Mesendoderm (in vitro differentiated cells): ENCODE measurements around the gene FMO5.
"Not testable (repeated sequence)": the region's sequence is repeated elsewhere in the genome, so short reads cannot be mapped to it uniquely, and the experiment has no call there.

Experiments
- DNase-seq: peaks from one replicate; pipeline ENCODE4 v3.0.0; 2013
- H2AK5ac ChIP-seq: 2 replicates; pipeline ENCODE4 v1.6.1; 2013; ENCODE audit warnings: low read length, inconsistent platforms
- H2BK120ac ChIP-seq: 2 replicates; pipeline ENCODE4 v1.6.1; 2013; ENCODE audit warnings: low read depth, mild to moderate bottlenecking, low read length, moderate library complexity, mixed read lengths
- H2BK15ac ChIP-seq: replicated peaks from 2 replicates; pipeline ENCODE4 v1.6.1; 2013; ENCODE audit warnings: low read depth, mild to moderate bottlenecking, moderate library complexity
- H2BK5ac ChIP-seq: 2 replicates; pipeline ENCODE4 v1.6.1; 2013; ENCODE audit warnings: low read length, inconsistent platforms
- H3K18ac ChIP-seq: 2 replicates; pipeline ENCODE4 v1.6.1; 2013; ENCODE audit warnings: mild to moderate bottlenecking, low read length, mixed read lengths
- H3K23ac ChIP-seq: one replicate; pipeline ENCODE4 v1.6.1; 2013; ENCODE audit warnings: low read length
- H3K27ac ChIP-seq: 2 replicates; pipeline ENCODE4 v1.5.1; 2013; ENCODE audit warnings: low read depth, mild to moderate bottlenecking, inconsistent platforms, low read length, moderate library complexity
- H3K27me3 ChIP-seq: 2 replicates; pipeline ENCODE4 v1.6.1; 2013; ENCODE audit warnings: low read length, control low read depth, mild to moderate bottlenecking, inconsistent platforms; ENCODE audit not compliant: insufficient read depth, poor library complexity
- H3K36me3 ChIP-seq: 2 replicates; pipeline ENCODE4 v1.6.1; 2013; ENCODE audit warnings: low read length, inconsistent platforms; ENCODE audit not compliant: control insufficient read depth, insufficient read depth
- H3K4ac ChIP-seq: one replicate; pipeline ENCODE4 v1.6.1; 2013; ENCODE audit warnings: low read depth, mild to moderate bottlenecking, low read length, moderate library complexity
- H3K4me1 ChIP-seq: 2 replicates; pipeline ENCODE4 v1.6.1; 2013; ENCODE audit warnings: low read depth, low read length, inconsistent platforms; ENCODE audit not compliant: control insufficient read depth
- H3K4me2 ChIP-seq: 2 replicates; pipeline ENCODE4 v1.6.1; 2013; ENCODE audit warnings: low read length
- H3K4me3 ChIP-seq: 2 replicates; pipeline ENCODE4 v1.5.1; 2013; ENCODE audit warnings: mild to moderate bottlenecking, low read length
- H3K56ac ChIP-seq: one replicate; pipeline ENCODE4 v1.6.1; 2013; ENCODE audit warnings: low read length
- H3K79me1 ChIP-seq: 2 replicates; pipeline ENCODE4 v1.6.1; 2013; ENCODE audit warnings: low read length, inconsistent platforms
- H3K79me2 ChIP-seq: 2 replicates; pipeline ENCODE4 v1.6.1; 2013; ENCODE audit warnings: mild to moderate bottlenecking, low read length; ENCODE audit not compliant: control insufficient read depth, insufficient read depth
- H3K9ac ChIP-seq: 2 replicates; pipeline ENCODE4 v1.6.1; 2013; ENCODE audit warnings: low read length, inconsistent platforms
- H4K5ac ChIP-seq: one replicate; pipeline ENCODE4 v1.6.1; 2013; ENCODE audit warnings: low read length
- H4K8ac ChIP-seq: one replicate; pipeline ENCODE4 v1.6.1; 2013; ENCODE audit warnings: low read depth, mild to moderate bottlenecking, control low read depth, low read length, moderate library complexity
- WGBS: extraction: QIAGEN DNeasy Blood & Tissue Kit; methylation state at CpG from one replicate; pipeline ENCODE4 v1.1.7; 2013; ENCODE audit warnings: low lambda C conversion rate, missing lambda C conversion rate; ENCODE audit not compliant: insufficient coverage; ENCODE audit errors: extremely low coverage; 5-methylcytosine and 5-hydroxymethylcytosine counted together

Gene FMO5

GRCh38 chr1:147238053-147238902 lies 13.1 kb upstream of the FMO5 start:
- no peak overlapping the region for H3K18ac ChIP-seq
- no peak overlapping the region for H3K27ac ChIP-seq
- no peaks in the 10 kb centered on the region for H3K79me1 ChIP-seq
- DNase-seq: no peak
- no peak overlapping the region for H3K4me3 ChIP-seq
- no peaks in the 10 kb centered on the region for H3K36me3 ChIP-seq
- no CpG with 5 or more reads among the region's 3 CpGs for WGBS
- H3K79me2 ChIP-seq: peaks cover 1% of the 10 kb centered on the region
- H3K4me2 ChIP-seq: no peak overlapping the region
- H3K9ac ChIP-seq: no peak overlapping the region
- no peaks in the 10 kb centered on the region for H3K27me3 ChIP-seq
- no peak overlapping the region for H2BK15ac ChIP-seq
- H3K23ac ChIP-seq: no peak overlapping the region
- no peak overlapping the region for H2BK120ac ChIP-seq
- H2AK5ac ChIP-seq: no peak overlapping the region
- H3K4me1 ChIP-seq: no peaks in the 10 kb centered on the region
- no peak overlapping the region for H4K8ac ChIP-seq
- H2BK5ac ChIP-seq: no peak overlapping the region
- no peak overlapping the region for H3K56ac ChIP-seq
- H4K5ac ChIP-seq: no peak overlapping the region
- H3K4ac ChIP-seq: no peak overlapping the region

- Histone ChIP-seq H3K4me1 (no peaks in the 10 kb centered on the region), H4K8ac (no peak overlapping the region), H2BK15ac (no peak overlapping the region), H3K79me2 (no peaks in the 10 kb centered on the region), H2AK5ac (no peak overlapping the region), H2BK120ac (no peak overlapping the region), H3K9ac (no peak overlapping the region), H3K27me3 (no peaks in the 10 kb centered on the region), H3K56ac (no peak overlapping the region), H3K18ac (no peak overlapping the region), H3K36me3 (no peaks in the 10 kb centered on the region), H3K23ac (no peak overlapping the region), H3K4me3 (no peak overlapping the region), H3K4ac (no peak overlapping the region), H3K79me1 (no peaks in the 10 kb centered on the region), H3K4me2 (no peak overlapping the region), H2BK5ac (no peak overlapping the region), H3K27ac (no peak overlapping the region), H4K5ac (no peak overlapping the region)
- no peak for DNase-seq
- WGBS: no CpG with 5 or more reads among the region's 3 CpGs
Measured at GRCh38 chr1:147236959-147237791, 12.0 kb upstream of the FMO5 start.

- H3K79me2 ChIP-seq: no peaks in the 10 kb centered on the region
- H3K27ac ChIP-seq: no peak overlapping the region
- no peak overlapping the region for H2BK5ac ChIP-seq
- no peak overlapping the region for H4K5ac ChIP-seq
- H3K4me2 ChIP-seq: no peak overlapping the region
- no peak overlapping the region for H2BK120ac ChIP-seq
- no peak overlapping the region for H4K8ac ChIP-seq
- no peak overlapping the region for H2AK5ac ChIP-seq
- H2BK15ac ChIP-seq: no peak overlapping the region
- no peak for DNase-seq
- WGBS: no CpG with 5 or more reads among the region's 2 CpGs
- H3K4me3 ChIP-seq: no peak overlapping the region
- H3K36me3 ChIP-seq: no peaks in the 10 kb centered on the region
- no peak overlapping the region for H3K18ac ChIP-seq
- H3K23ac ChIP-seq: no peak overlapping the region
- H3K56ac ChIP-seq: no peak overlapping the region
- H3K4me1 ChIP-seq: no peaks in the 10 kb centered on the region
- no peaks in the 10 kb centered on the region for H3K27me3 ChIP-seq
- H3K4ac ChIP-seq: no peak overlapping the region
- H3K9ac ChIP-seq: no peak overlapping the region
- H3K79me1 ChIP-seq: no peaks in the 10 kb centered on the region
Measured at GRCh38 chr1:147236448-147236847, 11.3 kb upstream of the FMO5 start.

GRCh38 chr1:147235822-147236221 lies 10.7 kb upstream of the FMO5 start:
- no peak for DNase-seq
- Histone ChIP-seq H3K27ac (no peak overlapping the region), H3K4me1 (no peaks in the 10 kb centered on the region), H3K79me2 (no peaks in the 10 kb centered on the region), H2BK5ac (no peak overlapping the region), H3K4ac (no peak overlapping the region), H2BK15ac (no peak overlapping the region), H3K36me3 (no peaks in the 10 kb centered on the region), H3K56ac (no peak overlapping the region), H2AK5ac (no peak overlapping the region), H3K27me3 (no peaks in the 10 kb centered on the region), H3K9ac (no peak overlapping the region), H4K8ac (no peak overlapping the region), H3K79me1 (no peaks in the 10 kb centered on the region), H2BK120ac (no peak overlapping the region), H3K23ac (no peak overlapping the region), H3K4me3 (no peak overlapping the region), H4K5ac (no peak overlapping the region), H3K18ac (no peak overlapping the region), H3K4me2 (no peak overlapping the region)
- no CpG with 5 or more reads among the region's 1 CpG for WGBS

GRCh38 chr1:147233903-147234302 lies 8.8 kb upstream of the FMO5 start:
- not testable (repeated sequence) for H3K4me3 ChIP-seq, H3K4me1 ChIP-seq, H3K9ac ChIP-seq, H3K79me1 ChIP-seq, H3K4ac ChIP-seq, H2BK5ac ChIP-seq, H3K23ac ChIP-seq, H4K5ac ChIP-seq, H3K18ac ChIP-seq, H3K56ac ChIP-seq, H2BK120ac ChIP-seq, H2BK15ac ChIP-seq, H3K27ac ChIP-seq, H4K8ac ChIP-seq, H3K36me3 ChIP-seq, H2AK5ac ChIP-seq, H3K79me2 ChIP-seq, DNase-seq, H3K4me2 ChIP-seq, H3K27me3 ChIP-seq
- no CpG with 5 or more reads among the region's 8 CpGs for WGBS
